DMS53 treated with DMSO at 0.1 percent for 48 hours (cell line): ENCODE data around the gene KLHL25.

Source experiments
- DNase-seq: peaks from one replicate; lab custom pipeline; 2025; ENCODE audit not compliant: unreplicated experiment; lab: John Stamatoyannopoulos, UW

KLHL25 gene

DNA sequence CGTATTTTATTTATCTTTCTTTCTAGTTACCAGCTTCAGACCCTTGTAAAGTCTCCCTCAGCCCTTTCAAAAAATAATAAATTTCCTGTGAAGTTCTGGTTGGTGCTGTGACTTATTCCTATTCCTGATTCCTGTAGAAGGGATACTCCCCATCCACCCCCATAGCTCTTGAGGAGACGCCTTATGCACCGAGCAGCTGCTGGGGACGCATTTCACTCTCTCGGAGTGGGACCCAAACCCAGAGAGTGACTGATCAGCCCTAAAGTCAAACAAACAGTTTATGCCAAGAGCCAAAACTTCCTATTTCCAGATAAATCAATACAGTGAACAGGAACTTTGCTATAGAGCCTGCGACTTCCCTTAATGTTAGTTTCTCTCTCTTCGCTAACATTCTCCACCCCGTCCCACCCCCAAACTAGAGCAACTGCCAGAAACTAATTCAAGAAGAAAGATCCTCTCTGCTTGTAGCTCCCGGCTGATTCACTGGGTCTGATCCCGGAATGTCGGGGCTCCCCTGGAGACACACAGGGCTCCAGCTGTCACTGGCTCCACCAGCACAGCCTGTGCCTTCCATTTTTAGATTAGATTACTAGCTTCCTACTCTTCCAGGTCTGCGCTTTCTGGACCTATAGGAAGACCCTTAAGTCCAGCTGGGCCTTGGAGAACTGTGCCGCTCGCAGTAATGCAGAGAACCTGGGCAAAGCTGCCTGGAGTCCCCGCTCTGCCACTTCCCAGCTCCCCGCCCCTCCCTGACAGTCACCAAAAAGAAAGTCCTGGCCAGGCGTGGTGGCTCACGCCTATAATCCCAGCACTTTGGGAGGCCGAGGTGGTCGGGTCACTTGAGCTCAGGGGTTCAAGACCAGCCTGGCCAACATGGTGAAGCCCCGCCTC lies 45.2 kb downstream of the KLHL25 start:
- no peak for DNase-seq

- DNase-seq, result no peak
Measured at GRCh38 chr15:85748729-85749128, 46.0 kb downstream of the KLHL25 start.

DNA sequence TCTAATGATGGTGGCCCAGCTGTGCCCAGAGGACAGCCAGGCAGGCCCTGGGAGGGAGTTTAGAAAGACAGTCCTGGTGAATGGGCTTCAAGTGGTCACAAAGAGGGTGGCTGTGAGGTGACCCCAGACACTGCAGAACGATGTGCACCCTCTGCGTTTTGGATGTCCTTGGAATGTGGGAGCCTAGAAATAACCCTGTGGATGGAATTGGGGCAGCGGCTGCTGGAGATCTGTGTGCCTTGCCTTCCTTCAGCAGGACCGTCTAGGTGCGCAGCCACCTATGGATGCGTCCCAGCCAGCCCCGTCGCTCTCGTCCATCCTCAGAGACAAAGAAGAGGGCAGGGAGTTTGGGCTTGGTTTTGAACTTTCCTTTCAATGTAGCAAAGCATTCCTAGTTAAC lies 46.5 kb downstream of the KLHL25 start:
- no peak for DNase-seq

- no peak for DNase-seq
Measured at GRCh38 chr15:85746641-85747040, 48.1 kb downstream of the KLHL25 start.

DNA sequence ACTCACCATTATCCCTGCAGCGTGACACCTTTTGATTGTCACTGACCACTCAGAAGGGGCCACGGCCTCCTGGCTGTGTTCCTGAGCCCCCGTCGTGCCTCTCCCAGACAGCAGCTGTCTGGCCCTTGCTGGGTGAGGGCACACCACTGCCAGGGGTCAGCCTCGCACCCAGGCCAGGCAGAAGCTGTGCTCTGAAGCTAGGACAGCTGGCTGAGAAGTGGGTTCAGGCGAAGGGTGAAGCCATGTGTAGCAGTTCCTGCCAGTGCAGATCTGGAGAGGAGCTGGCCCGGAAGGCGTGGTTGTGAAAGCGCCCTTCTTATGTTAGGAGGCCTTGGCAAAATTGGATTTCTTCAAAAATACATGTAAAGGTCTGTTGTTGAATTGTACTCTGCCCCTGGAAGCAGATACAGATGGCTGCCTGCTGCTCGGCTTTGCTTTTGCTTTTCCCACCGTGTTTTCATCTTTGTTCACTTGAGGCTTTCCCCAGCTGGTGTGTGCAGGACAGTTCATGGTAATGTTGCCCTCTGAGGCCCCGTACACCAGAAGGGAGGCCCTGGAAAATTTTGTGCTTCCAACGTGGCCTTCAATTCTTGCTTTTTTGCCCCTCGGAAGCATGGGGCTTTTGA lies 49.1 kb downstream of the KLHL25 start:
- DNase-seq, result no peak

DNA sequence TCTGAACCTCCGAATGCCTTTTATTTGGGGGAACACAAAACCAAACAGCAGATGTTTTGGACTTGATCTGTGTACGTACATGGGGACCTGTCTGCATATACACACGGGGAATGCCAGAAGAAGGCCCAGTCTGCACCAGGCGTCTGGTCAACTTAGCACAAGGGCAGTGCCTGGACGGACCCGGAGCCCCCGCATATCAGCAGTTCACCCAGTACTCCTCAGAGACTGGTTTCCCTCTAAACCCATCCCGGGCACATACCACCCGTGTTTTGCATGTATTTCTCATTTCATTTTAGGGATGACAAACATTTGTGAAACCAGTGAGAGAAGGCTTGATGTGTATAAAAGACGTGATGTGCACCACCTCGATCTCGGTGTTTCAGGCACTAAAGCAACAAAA lies 49.7 kb downstream of the KLHL25 start:
- DNase-seq, result no peak

- DNase-seq, result no peak
Measured at GRCh38 chr15:85744579-85744978, 50.1 kb downstream of the KLHL25 start.

DNA sequence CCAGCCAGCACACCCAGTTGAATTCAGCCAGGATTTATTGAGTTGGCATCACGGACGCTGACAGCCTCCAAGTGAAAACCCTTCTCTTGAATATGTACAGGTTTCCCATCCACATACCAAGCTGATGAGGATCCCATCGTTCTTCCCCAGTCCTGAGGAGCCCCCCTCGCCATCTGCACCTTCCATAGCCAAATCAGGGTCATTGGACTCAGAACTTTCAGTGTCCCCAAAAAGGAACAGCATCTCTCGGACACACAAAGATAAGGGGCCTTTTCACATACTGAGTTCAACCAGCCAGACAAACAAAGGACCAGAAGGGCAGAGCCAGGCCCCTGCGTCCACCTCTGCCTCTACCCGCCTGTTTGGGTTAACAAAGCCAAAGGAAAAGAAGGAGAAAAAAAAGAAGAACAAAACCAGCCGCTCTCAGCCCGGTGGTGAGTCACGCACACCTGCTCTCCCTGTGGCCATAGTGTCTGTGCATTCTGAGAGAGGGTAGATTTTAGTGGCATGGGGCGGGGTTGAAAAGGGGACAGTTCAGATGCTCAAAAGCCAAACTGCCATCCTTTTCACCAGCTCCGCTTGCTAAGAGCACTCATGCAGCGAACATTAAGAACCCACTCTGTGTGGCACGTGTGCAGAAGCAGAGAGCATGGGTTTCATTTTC lies 51.2 kb downstream of the KLHL25 start:
- DNase-seq, result peak; percentile 26

- DNase-seq, result no peak
Measured at GRCh38 chr15:85742186-85742821, 52.4 kb downstream of the KLHL25 start.

DNA sequence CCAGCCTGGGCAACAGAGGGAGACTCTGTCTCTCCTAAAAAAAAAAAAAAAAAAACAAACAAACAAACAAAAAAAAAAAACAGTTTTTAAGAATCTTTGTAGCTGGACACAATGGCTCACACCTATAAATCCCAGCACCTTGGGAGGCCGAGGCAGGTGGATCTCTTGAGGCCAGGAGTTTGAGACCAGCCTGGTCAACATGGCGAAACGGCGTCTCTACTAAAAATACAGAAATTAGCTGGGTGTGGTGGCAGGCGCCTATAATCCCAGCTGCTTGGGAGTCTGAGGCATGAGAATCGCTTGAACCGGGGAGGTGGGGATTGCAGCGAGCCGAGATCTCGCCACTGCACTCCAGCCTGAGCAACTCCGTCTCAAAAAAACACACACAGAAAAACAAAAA lies 53.1 kb downstream of the KLHL25 start:
- DNase-seq, result no peak

DNA sequence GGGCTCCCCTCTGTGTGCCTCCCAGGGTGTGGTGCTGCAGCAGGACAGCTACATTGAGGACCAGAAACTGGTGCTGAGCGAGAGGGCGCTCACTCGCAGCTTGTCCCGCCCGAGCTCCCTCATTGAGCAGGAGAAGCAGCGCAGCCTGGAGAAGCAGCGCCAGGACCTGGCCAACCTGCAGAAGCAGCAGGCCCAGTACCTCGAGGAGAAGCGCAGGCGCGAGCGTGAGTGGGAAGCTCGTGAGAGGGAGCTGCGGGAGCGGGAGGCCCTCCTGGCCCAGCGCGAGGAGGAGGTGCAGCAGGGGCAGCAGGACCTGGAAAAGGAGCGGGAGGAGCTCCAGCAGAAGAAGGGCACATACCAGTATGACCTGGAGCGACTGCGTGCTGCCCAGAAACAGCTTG lies 53.7 kb downstream of the KLHL25 start:
- no peak for DNase-seq

- no peak for DNase-seq
Measured at GRCh38 chr15:85737061-85737460, 57.7 kb downstream of the KLHL25 start.

DNA sequence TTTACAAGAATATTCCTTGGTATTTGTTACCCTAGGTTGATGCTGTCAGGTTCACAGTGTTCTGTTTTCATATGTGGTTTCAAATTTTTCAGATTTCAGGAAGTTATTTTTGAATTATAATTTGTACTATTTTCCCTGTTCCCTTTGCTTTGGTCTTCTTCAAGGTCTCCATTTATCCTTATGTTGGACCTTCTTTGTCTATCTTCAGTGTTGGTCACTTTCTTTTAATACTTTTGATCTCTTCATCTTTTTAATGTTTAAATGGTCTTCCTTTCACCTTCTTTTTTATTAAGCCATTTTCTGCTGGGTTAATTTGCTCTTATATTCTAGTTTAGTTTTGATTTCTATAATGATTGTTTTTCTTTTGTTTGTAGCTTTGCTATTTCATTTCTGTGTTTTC lies 61.3 kb downstream of the KLHL25 start:
- no peak for DNase-seq

- peak; percentile 43 for DNase-seq
Measured at GRCh38 chr15:85730001-85730820, 64.5 kb downstream of the KLHL25 start.

DNA sequence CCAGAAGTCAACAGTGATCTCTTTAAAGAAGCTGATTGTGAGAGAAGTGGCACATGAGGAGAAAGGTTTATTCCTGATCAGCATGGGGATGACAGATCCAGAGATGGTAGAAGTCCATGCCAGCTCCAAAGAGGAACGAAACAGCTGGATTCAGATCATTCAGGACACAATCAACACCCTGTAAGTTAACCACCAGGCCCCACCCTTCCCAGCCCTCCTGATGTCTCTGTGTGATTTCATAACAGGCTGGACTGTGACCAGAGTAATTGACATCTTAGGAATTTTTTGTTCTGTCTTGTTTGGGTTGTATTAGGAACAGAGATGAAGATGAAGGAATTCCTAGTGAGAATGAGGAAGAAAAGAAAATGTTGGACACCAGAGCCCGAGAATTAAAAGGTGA lies 67.7 kb downstream of the KLHL25 start:
- DNase-seq, result no peak

DNA sequence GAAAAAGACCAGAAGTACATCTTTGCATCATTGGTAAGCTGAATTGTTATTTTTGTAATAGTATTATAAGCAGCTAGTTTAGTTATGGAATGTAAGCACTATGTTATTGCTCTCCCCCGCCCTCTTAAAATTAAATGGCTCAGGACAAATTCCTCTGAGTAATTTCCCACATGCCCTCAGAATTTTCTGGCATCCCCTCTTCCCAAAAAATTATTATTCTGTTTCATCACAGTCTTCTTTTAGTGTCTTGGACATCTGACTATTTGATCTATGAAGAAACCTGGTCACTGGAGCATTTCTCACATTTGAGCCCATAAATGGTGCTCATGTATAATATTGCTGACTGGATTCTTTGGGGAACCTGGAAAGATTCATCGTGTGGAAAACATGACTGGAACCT lies 68.3 kb downstream of the KLHL25 start:
- no peak for DNase-seq

GRCh38 chr15:85725564-85725963 lies 69.2 kb downstream of the KLHL25 start:
- no peak for DNase-seq

- no peak for DNase-seq
Measured at GRCh38 chr15:85725019-85725418, 69.7 kb downstream of the KLHL25 start.

DNA sequence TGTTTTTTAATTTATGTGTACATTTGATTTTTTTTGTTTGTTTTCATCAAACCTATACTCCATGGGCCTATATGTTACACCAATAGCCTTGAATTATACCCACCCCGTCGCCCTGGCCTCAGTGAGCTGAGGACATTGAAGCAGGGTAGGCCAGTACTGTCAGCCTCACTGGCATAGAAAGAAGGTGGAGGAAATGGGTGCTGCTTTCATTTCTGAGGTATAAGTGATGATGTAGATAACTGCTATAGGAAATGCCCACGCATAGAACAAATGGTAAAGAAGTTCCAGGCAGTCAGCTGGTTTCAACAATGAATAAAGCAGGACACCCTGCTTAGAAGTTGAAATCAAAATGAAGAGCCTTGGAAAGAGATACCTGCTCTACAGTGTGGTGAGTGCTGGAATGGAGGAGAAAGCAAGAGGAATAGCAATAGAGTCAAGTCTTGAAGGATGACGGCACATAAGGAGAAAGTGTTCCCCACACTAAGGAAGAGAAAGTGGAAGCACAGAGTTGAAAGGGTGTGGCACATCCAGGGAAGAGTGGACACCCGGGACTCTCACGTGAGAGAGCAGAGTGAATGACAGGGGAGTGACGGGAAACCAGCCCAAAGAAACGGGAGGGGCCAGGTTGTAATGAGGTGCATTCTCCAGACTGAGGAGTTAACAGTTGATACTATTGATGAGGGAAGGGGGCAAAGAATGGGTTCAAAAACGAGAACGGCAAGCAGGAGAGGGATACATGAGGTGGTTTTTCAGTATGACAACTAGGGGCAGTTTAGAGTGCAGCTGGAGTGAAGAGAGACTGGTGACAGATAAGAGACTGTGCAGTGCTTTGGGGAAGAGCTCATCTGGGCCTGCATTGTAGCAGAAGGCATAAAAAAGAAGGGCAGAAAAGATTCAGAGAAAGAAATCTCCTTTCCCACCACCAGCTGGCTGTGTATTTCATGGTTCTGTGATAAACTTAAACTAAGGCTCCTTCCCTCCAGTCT lies 70.5 kb downstream of the KLHL25 start:
- no peak for DNase-seq
